Dermis microvascular lymphatic vessel endothelial cell (primary cell): ENCODE data around the gene TYW5. TPM values are rescaled to one million over a fixed set of nuclear protein-coding genes. Genes with fewer than 3 reads are reported as not detected.
"Not testable (repeated sequence)": the region's sequence is repeated elsewhere in the genome, so short reads cannot be mapped to it uniquely, and the experiment has no call there.

Source experiments
- DNase-seq, 2 donors: peaks; one replicate each; pipeline versions ENCODE4 v3.0.0 to v3.0.0-alpha.2; 2010; ENCODE audit warnings: low read depth in 2 of 2
- total RNA-seq: library from RNA; depleted of rRNA; stranded (reverse); fragments of >200 nt; gene quantifications from 2 replicates; pipeline ENCODE4 v1.2.1, GENCODE V29; 2014

The TYW5 gene
- total RNA-seq, 1 donor from 2014 or later, result 4.2 TPM

GRCh38 chr2:199922856-199923255 is 32.4 kb downstream of the TYW5 start:
- DNase-seq, result no peak

DNA sequence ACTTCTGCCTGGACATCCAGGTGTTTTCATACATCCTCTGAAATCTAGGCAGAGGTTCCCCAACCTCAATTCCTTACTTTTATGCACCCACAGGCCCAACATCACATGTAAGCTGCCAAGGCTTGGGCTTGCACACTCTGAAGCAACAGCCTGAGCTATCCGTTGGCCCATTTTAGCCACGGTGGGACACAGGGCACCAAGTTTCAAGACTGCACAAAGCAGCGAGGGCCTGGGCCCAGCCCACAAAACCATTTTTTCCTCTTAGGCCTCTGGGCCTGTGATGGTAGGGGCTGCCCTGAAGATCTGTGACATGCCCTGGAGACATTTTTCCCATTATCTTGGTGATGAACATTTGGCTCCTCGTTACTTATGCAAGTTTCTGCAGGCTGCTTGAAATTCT is 38.3 kb downstream of the TYW5 start:
- DNase-seq, result no peak

DNA sequence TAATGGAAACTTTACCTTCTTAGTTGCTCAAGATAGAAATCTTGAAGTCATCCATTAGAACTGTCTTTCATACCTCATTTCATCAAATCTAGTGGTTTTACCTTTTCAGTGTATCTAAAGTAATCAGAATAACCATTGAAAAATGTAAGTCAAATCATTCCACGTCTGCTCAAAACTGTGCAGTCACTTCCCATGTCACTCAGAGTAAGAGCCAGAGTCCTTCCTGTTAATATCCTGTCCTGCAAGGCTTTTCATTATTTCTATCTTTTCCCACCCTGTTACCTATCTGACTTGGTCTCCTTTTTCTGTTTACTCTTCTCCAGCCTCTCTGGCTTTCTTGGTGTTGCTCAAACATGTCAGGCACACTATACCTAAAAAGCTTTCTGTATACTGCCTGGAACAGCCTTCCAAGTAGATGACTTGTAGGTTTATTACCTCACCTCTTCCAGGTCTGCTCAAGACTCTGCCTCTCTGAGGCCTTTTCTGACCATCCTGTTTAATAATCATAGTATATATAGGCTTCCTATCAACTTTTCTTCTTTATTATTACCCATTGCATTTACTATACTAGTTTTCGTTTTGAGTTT is 40.8 kb downstream of the TYW5 start:
- peak in 1 of 2 donors; percentile 28 for DNase-seq

GRCh38 chr2:199912553-199913114 is 42.7 kb downstream of the TYW5 start:
- DNase-seq, result not testable (repeated sequence)

DNA sequence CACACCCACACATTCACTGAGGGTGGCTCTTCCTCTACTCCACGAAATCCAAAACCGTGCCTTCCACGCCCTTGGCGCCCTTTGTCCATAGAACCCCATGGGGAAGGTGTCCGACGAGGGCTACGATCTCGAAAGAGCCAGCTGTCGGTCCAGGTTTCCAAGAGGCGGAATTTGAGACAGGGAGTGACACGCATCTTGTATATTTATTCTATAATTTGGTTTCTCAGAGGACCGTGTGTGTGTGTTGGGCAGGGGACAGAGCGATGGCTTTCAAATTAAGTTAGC is 43.5 kb downstream of the TYW5 start:
- DNase-seq, result no peak

- DNase-seq, result peak; percentile 88 to 96
These were observed 44.0 kb downstream of the TYW5 start, which contains the start of gene C2orf69 for GRCh38 chr2:199911052-199911876. TSS of gene C2orf69 (plus strand) at chr2:199911293. CDS start at chr2:199911439, 146 bp downstream.

DNA sequence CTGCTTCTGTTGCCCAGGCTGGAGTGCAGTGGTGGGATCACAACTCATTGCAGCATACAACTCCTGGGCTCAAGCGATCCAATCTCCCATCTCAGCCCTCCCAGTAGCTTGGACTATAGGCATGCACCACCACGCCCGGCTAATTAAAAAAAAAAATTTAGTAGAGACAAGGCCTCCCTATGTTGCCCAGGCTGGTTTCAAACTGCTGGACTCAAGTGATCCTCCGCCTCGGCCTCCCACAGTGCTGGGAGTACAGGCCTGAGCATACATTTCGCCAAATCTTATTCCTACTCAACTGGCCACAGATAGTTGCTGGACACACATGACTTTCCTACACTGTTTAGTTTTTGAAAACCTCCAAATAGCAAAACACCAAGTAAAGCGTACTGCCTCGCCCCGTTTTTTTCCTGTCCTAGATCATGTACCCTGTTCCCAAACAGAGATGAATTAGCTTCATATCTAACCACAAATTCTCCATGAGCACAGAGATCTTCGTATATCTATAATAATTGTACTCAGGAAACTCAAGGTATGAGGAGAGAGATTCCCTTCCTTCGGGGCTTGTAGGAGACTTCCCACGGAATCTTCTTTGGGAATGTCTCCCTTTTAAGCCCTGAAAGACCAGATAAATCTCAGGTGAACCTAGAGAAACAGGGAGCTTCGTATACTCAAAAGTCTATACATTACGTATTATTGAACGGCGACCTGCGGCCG is 44.8 kb downstream of the TYW5 start:
- no peak for DNase-seq

DNA sequence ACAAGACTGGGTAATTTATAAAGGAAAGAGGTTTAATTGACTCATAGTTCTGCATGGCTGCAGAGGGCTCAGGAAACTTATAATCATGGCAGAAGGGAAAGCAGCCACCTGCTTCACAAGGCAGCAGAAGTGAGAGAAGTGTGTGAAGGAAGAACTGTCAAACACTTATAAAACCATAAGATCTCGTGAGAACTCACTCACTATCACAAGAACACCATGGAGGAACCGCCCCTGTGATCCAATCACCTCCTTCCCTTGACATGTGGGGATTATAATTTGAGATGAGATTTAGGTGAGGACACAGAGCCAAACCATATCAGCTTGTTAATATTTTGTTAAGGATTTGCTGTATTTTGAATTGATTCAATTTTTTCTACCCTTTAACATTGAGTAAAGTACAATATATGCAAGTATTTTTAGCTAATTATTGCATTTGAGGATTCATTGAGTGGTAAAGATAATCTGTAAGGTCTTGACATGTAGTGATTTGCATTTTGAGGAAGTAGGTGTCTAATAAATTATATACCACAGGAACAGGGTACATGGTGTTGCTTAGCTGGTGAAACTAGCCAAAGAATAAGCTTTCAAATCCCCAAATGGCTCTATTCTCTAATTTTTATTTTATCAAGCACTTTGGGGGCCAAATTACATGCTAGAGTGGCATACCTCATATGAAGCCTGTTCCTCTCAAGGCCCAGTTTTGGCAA is 48.1 kb downstream of the TYW5 start:
- DNase-seq, result no peak

DNA sequence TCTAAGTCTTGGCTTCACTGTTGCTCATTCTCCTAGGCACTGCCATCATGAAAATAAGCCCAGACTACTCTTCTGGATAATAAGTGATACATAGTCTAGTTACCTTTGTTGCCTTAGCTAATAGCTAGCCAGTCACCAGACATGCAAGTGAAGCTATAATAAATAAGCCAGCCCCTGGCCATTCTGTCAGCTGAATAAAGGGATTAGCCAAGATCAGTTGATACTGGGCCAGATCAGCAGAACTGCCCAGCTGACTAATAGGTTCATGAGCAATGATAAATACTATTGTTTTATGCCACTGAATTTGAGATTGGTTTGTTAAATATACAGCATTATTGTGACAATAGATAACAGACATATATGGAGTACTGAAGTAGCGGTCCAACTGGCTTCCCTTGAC is 52.2 kb downstream of the TYW5 start:
- DNase-seq, result no peak

- DNase-seq, result no peak
These were observed 52.7 kb downstream of the TYW5 start for GRCh38 chr2:199902486-199903110.

DNA sequence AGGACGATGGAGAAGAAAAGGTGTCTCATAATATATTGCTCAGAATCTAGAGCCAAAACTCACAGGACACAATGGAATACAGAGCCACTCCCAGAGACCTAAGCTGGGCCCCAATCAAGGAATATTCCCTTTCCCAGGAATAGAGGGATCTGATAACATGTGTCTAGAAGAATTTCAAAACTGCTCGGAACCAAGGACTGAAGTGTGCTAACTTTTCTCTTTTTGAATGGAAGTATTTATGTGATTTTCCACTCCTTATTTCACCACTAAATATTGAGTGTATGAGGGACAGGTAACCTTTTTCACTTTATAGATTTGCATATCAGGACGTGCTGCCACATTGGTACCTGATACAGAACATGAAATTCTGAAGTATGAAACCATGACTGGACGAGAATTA is 53.3 kb downstream of the TYW5 start:
- DNase-seq, result no peak

- no peak for DNase-seq
These were observed 58.7 kb downstream of the TYW5 start for GRCh38 chr2:199896617-199897016.

GRCh38 chr2:199895406-199895805 is 59.9 kb downstream of the TYW5 start:
- no peak for DNase-seq

- no peak for DNase-seq
These were observed 71.6 kb downstream of the TYW5 start for GRCh38 chr2:199883474-199884212.

DNA sequence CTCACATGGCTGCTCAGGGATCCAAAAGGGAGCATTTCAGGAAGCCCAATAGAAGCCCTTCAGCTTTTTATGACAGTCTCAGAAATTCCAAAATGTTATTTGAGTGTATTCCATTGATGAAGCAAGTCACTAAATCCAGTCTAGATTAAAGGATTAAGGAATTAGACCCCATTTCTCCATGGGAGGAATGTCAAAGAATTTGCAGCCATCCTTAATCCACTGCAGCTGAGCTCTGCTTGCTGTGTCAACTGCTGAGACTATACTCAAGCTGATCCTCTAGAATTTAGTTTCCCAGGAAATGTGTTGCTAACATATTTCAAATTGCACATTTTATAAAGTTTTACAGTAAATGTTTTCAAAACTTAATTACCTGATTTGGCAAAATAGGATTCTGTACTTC is 72.6 kb downstream of the TYW5 start:
- no peak for DNase-seq

Other genes starting within 250 kb of the TYW5 start
- 0.38 and 0.90 TPM in 2 replicates for gene FTCDNL1, start 104.3 kb downstream of the TYW5 start, total RNA-seq
- 6.4 and 9.2 TPM in 2 replicates for gene C2orf69, start 44.2 kb downstream of the TYW5 start, total RNA-seq
- 24.9 and 28.4 TPM in 2 replicates for gene MAIP1, start 91 bp upstream of the TYW5 start, total RNA-seq